Upper lobe of right lung (tissue), 1 donor: ENCODE data around the gene SLC35F6. TPM values are rescaled to one million over a fixed set of nuclear protein-coding genes. Genes with fewer than 3 reads are reported as not detected.

Experiments used
- ATAC-seq: fragments of 200-7000 bp; cut with Tn5 transposase; one replicate; pipeline ENCODE4 v1.9.1; 2020; ENCODE audit warnings: mild to moderate bottlenecking, moderate library complexity
- DNase-seq: peaks from one replicate; pipeline ENCODE4 v3.0.0-alpha.2; 2020
- H3K27ac ChIP-seq: fragments of 200-600 bp; one replicate; pipeline ENCODE4 v1.8.0; 2022
- H3K27me3 ChIP-seq: fragments of 200-600 bp; one replicate; pipeline ENCODE4 v1.8.0; 2022; ENCODE audit warnings: mild to moderate bottlenecking
- H3K36me3 ChIP-seq: fragments of 200-600 bp; one replicate; pipeline ENCODE4 v1.8.0; 2022
- H3K4me1 ChIP-seq: fragments of 200-600 bp; one replicate; pipeline ENCODE4 v1.8.0; 2022
- H3K4me3 ChIP-seq: fragments of 200-600 bp; one replicate; pipeline ENCODE4 v1.8.0; 2022; ENCODE audit warnings: mild to moderate bottlenecking
- H3K9me3 ChIP-seq: fragments of 200-600 bp; one replicate; pipeline ENCODE4 v1.8.0; 2022
- intact Hi-C: fragments of 100-400 bp; cut with DNase I; formaldehyde crosslinking; loops from one replicate; pipeline ENCODE4 v1.11.0; 2022
- long read RNA-seq: library from polyadenylated mRNA; unstranded; transcript quantifications from one replicate; pipeline ENCODE4 v2.0.0, GENCODE V29; 2021
- total RNA-seq: library from RNA; stranded (reverse); fragmentation: NEBNext Ultra II Directional; extraction: Animal tissue kit (Norgen Biotek cat#: 25700); gene quantifications from one replicate; pipeline ENCODE4 v1.2.1, GENCODE V29; 2021
- TF ChIP-seq, protein P1 (sequence below): fragments of 200-600 bp; IDR thresholded peaks from one replicate; pipeline ENCODE4 v1.8.0; 2022; ENCODE audit warnings: antibody characterized with exemption
- donor health status: DM: no; HTN: yes; CAD: no; lungs with severe emphysema.

The SLC35F6 gene
- total RNA-seq: 42.2 TPM
- long read RNA-seq, transcript SLC35F6-201 (6 exons, 3,898 nt): major isoform, 21 of 29 reads
- long read RNA-seq, partial matches to known transcripts: 1 of 29 reads
- long read RNA-seq, other reads (novel, unspliced or antisense): 5 of 29 reads

DNA sequence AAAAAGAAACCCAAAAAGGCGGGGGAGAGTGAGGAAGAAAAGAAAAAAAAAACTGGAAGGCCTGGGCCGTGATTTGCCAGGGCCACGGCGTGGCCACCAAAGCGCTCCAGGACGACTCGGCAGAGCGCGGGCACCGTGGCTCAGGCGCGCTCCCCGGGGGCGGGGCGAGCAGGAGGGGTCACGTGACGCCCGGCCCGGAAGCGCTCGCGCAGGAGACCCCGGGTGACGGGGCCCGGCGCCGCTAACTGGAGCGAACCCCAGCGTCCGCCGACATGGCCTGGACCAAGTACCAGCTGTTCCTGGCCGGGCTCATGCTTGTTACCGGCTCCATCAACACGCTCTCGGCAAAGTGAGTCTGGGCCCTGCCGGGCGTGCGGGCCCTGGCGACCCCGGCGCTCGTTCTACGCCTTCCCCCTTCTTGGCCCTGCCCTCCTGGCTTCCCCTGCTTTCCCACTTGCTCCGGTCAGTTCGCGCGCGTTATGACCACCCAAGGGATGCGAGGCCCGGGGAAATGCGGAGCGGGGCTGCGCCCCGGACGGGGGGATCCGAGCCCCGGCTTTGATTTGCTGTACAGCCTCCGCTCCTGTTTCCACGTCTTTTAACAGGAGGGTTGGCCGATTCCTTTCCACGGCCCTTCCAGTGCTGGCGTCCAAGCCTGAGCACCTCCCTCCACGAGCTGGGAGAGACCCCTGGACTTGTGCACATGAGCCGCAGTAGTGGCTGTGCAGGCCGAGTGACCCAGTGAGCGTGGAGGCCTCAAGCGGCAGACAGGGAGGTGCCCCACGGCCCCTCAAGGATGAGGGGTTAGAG lies at the start of gene SLC35F6:
Gene SLC35F6 (plus strand): TSS at position 207 of the 810 bp plus-strand sequence. CDS start 66 bp downstream, at position 273.
- intact Hi-C loops: no loop called here
- no peaks in the 10 kb centered on the region for H3K36me3 ChIP-seq
- DNase-seq: peak; percentile 92

DNA sequence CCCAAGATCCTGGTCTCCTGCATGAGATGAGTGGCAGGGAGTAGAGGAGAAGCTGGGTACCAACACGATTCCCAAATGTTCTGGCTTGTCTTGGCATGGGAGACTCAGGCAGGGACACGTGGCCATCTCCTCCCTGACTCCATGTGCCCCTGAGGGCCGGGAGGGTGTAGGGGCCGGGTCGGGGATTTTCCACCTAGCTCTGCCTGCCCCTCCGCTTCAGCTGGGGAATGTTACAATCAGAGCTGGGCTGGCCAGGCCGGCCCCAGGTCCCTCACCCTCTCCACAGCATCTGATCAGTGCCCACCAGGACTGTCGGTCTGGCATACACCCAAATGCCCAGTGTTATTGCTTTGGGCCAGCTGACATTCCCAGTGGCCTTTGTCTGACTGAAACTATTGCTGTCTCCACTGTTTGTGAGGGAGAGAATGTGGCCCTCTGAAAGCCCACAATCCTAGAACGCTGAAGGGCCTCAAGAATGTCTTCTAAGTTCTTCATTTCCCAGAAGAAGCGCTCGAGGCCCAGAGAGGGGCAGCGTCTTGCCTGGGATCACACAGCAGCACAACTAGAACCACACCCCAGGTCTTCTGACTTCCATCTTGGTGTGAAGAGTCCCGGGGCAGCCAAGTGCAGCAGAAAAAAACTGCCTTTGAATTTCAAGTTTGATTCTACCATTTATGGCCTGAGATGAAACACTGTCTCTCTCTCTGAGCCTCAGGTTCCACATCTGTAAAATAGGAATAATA lies 48.4 kb upstream of the SLC35F6 start:
- intact Hi-C loops: no loop called here
- no peaks in the 10 kb centered on the region for H3K36me3 ChIP-seq
- no peaks in the 10 kb centered on the region for H3K27me3 ChIP-seq
- DNase-seq: no peak
- no peaks in the 10 kb centered on the region for H3K9me3 ChIP-seq
- H3K27ac ChIP-seq: no peak overlapping the region
- no peak for ATAC-seq
- H3K4me3 ChIP-seq: no peak overlapping the region
- TF ChIP-seq, protein P1, sequence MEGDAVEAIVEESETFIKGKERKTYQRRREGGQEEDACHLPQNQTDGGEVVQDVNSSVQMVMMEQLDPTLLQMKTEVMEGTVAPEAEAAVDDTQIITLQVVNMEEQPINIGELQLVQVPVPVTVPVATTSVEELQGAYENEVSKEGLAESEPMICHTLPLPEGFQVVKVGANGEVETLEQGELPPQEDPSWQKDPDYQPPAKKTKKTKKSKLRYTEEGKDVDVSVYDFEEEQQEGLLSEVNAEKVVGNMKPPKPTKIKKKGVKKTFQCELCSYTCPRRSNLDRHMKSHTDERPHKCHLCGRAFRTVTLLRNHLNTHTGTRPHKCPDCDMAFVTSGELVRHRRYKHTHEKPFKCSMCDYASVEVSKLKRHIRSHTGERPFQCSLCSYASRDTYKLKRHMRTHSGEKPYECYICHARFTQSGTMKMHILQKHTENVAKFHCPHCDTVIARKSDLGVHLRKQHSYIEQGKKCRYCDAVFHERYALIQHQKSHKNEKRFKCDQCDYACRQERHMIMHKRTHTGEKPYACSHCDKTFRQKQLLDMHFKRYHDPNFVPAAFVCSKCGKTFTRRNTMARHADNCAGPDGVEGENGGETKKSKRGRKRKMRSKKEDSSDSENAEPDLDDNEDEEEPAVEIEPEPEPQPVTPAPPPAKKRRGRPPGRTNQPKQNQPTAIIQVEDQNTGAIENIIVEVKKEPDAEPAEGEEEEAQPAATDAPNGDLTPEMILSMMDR: no peak
- H3K4me1 ChIP-seq: peaks cover 14% of the 10 kb centered on the region

More for the DNA sequence above, at the start of gene SLC35F6:
- H3K27me3 ChIP-seq: no peaks in the 10 kb centered on the region
- ATAC-seq: peak; percentile 96
- peaks cover 36% of the 10 kb centered on the region for H3K4me1 ChIP-seq
- peak within 1 kb of the TSS; percentile 95 for H3K27ac ChIP-seq
- TF ChIP-seq, protein P1: no peak
- H3K4me3 ChIP-seq: peak within 1 kb of the TSS; percentile 95
- H3K9me3 ChIP-seq: no peaks in the 10 kb centered on the region

- intact Hi-C loops: no loop called here
- no peak for ATAC-seq
- TF ChIP-seq, protein P1: no peak
- no peak for DNase-seq
- Histone ChIP-seq H3K4me3 (no peak overlapping the region), H3K9me3 (no peaks in the 10 kb centered on the region), H3K4me1 (peaks cover 21% of the 10 kb centered on the region), H3K27ac (no peak overlapping the region), H3K36me3 (no peaks in the 10 kb centered on the region), H3K27me3 (no peaks in the 10 kb centered on the region)
Observed at GRCh38 chr2:26716340-26716739, 47.7 kb upstream of the SLC35F6 start.

DNA sequence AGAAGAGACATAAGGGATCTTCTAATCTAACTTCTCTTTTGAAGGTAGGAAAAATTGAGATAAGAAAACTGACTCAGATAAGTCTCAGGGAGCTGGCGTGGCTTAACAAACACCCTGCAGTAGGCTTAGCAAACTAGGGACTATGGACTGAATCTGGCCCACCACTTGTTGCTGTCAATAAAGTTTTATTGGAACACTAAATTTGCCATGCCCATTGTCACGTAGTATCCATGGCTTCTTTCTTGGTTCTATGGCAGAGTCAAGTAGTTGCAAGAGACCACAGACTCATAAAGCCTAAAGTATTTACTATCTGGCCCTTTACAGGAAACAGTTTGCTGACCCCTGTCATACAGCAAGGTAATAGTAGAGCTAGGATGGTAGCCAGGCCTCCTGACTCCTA lies 47.3 kb upstream of the SLC35F6 start:
- peaks cover 25% of the 10 kb centered on the region for H3K4me1 ChIP-seq
- no peaks in the 10 kb centered on the region for H3K27me3 ChIP-seq
- no peak for ATAC-seq
- H3K4me3 ChIP-seq: no peak overlapping the region
- H3K9me3 ChIP-seq: no peaks in the 10 kb centered on the region
- DNase-seq: no peak
- H3K36me3 ChIP-seq: no peaks in the 10 kb centered on the region
- intact Hi-C loops: no loop called here
- TF ChIP-seq, protein P1: no peak
- no peak overlapping the region for H3K27ac ChIP-seq

- intact Hi-C loops: no loop called here
- DNase-seq (no peak), ATAC-seq (no peak)
- H3K27ac ChIP-seq: no peak overlapping the region
- H3K4me1 ChIP-seq: peaks cover 30% of the 10 kb centered on the region
- no peaks in the 10 kb centered on the region for H3K36me3 ChIP-seq
- H3K9me3 ChIP-seq: no peaks in the 10 kb centered on the region
- H3K27me3 ChIP-seq: no peaks in the 10 kb centered on the region
- no peak overlapping the region for H3K4me3 ChIP-seq
- TF ChIP-seq, protein P1: no peak
Observed at GRCh38 chr2:26717362-26717761, 46.7 kb upstream of the SLC35F6 start.
